ENCODE data around the gene NEURL1.

The NEURL1 gene

GRCh38 chr10:103449208-103450144, 44.0 kb upstream of the NEURL1 start:
- DNase-seq (ENCODE audit: low read depth, low spot score): no peak
- H3K4me3 ChIP-seq (ENCODE audit: low read depth, low read length): no peak overlapping the region
- no peak for TF ChIP-seq CTCF (IDR thresholded peaks at IDR 0.05; ENCODE audit: low read depth, low read length)
- in situ Hi-C loops (cut with HindIII; ENCODE audit: low sequenced_read_pairs): no loop called here

- no peak for DNase-seq (ENCODE audit: low read depth, low spot score)
- no peak for TF ChIP-seq CTCF (IDR thresholded peaks at IDR 0.05; ENCODE audit: low read depth, low read length)
- no peak overlapping the region for H3K4me3 ChIP-seq (ENCODE audit: low read depth, low read length)
- in situ Hi-C loops (cut with HindIII; ENCODE audit: low sequenced_read_pairs): no loop called here
Measured at GRCh38 chr10:103450201-103450695, 43.3 kb upstream of the NEURL1 start.

- no peak for DNase-seq (ENCODE audit: low read depth, low spot score)
- no peak overlapping the region for H3K4me3 ChIP-seq (ENCODE audit: low read depth, low read length)
- in situ Hi-C loops (cut with HindIII; ENCODE audit: low sequenced_read_pairs): no loop called here
- TF ChIP-seq CTCF (IDR thresholded peaks at IDR 0.05; ENCODE audit: low read depth, low read length): no peak
Measured at GRCh38 chr10:103451091-103451813, 42.3 kb upstream of the NEURL1 start.

GRCh38 chr10:103451831-103452505, 41.5 kb upstream of the NEURL1 start, which contains the start of gene CALHM2:
Gene CALHM2, minus strand, starts transcription at chr10:103452370. Its CDS starts 2,429 bp downstream, at chr10:103449941.
- no peak for TF ChIP-seq CTCF (IDR thresholded peaks at IDR 0.05; ENCODE audit: low read depth, low read length)
- DNase-seq (ENCODE audit: low read depth, low spot score): no peak
- in situ Hi-C loops (cut with HindIII; ENCODE audit: low sequenced_read_pairs): no loop called here
- peak within 1 kb of the TSS; percentile 18 for H3K4me3 ChIP-seq (ENCODE audit: low read depth, low read length)

GRCh38 chr10:103452506-103453230, 40.8 kb upstream of the NEURL1 start:
- in situ Hi-C loops (cut with HindIII; ENCODE audit: low sequenced_read_pairs): no loop called here

More at GRCh38 chr10:103452506-103453230, 40.8 kb upstream of the NEURL1 start:
- DNase-seq (ENCODE audit: low read depth, low spot score): no peak
- no peak overlapping the region for H3K4me3 ChIP-seq (ENCODE audit: low read depth, low read length)
- no peak for TF ChIP-seq CTCF (IDR thresholded peaks at IDR 0.05; ENCODE audit: low read depth, low read length)
